ENCODE data around the gene RND1. TPM values are rescaled to one million over a fixed set of nuclear protein-coding genes. Genes with fewer than 3 reads are reported as not detected.

The RND1 gene
- total and polyA plus RNA-seq, 2 of the 13 experiments (the other 11 are each of a cell fraction or from before 2014, with no cell fraction given), result 1.8 to 1.9 TPM

DNA sequence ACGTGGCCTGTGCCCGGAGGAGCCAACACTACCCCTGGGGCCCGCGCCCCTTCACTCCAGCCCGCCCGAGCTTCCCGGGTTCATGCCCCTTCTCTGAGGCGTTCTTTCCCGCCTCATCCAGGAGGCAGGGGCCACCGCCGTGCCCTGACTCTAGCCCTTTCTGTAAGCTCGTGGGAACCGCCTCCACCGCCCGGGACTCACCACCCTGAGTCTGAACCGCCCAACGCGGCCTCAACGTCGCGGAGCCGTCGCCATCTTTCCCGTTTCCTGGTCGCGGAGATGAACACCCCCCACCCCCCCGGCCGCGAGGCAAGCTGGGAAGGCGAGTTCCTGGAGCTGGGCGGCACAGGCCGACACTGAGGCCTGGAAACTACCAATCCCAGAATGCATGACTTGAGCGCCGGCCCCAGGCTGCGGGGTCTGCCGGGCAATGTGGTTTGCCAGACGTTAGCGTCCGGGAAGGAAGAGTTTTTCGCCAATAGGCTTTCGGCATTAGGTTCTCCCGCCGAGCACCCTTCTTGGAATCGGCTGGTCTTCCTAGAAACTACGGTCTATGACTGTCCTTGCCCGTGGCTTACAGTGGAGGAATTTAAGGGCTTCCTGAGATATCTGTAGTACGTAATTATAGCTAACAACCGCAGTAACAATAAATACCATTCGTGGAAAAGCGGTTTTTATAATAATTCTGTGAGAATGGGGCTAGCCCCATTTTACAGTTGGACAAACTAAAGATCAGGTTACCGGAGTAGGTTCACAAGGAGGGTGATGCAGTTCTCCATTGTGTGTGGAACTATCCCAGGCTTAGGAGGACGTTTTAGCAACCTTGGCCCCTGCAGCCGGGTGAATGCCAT is 13.6 kb downstream of the RND1 start, which contains the start of gene DDX23 (continued):
- TF ChIP-seq ZNF772 (CRISPR knock-in tag; IDR thresholded peaks at IDR 0.05) (no peak), ATF1 (CRISPR knock-in tag; IDR thresholded peaks at IDR 0.05) (peak; percentile 91), ZSCAN30 (CRISPR knock-in tag; IDR thresholded peaks at IDR 0.05) (no peak), TCF12 (IDR thresholded peaks at IDR 0.05) (no peak), TCF12 (CRISPR knock-in tag; IDR thresholded peaks at IDR 0.05) (no peak), NONO (IDR thresholded peaks at IDR 0.05) (no peak), NONO (CRISPR knock-in tag; conservative IDR thresholded peaks at IDR 0.05) (peak; percentile 87), ZFP82 (CRISPR knock-in tag; IDR thresholded peaks at IDR 0.05; ENCODE audit: borderline replicate concordance) (peak; percentile 72; the same call in 1 of the 2 replicates), PHF5A (CRISPR knock-in tag; IDR thresholded peaks at IDR 0.05; ENCODE audit: low read depth, unreplicated experiment) (no peak), BCL3 (CRISPR knock-in tag; IDR thresholded peaks at IDR 0.05) (no peak), ZNF33B (CRISPR knock-in tag; IDR thresholded peaks at IDR 0.05) (peak; percentile 77; the same call in 1 of the 2 replicates), ATRX (CRISPR knock-in tag; IDR thresholded peaks at IDR 0.05; ENCODE audit: borderline replicate concordance) (no peak), SATB2 (CRISPR knock-in tag; IDR thresholded peaks at IDR 0.05) (no peak), ZNF841 (CRISPR knock-in tag; IDR thresholded peaks at IDR 0.05; ENCODE audit: borderline replicate concordance) (no peak), HNRNPUL1 (IDR thresholded peaks at IDR 0.05; ENCODE audit: low read depth, low read length) (no peak)
- TF ChIP-seq, protein P1, sequence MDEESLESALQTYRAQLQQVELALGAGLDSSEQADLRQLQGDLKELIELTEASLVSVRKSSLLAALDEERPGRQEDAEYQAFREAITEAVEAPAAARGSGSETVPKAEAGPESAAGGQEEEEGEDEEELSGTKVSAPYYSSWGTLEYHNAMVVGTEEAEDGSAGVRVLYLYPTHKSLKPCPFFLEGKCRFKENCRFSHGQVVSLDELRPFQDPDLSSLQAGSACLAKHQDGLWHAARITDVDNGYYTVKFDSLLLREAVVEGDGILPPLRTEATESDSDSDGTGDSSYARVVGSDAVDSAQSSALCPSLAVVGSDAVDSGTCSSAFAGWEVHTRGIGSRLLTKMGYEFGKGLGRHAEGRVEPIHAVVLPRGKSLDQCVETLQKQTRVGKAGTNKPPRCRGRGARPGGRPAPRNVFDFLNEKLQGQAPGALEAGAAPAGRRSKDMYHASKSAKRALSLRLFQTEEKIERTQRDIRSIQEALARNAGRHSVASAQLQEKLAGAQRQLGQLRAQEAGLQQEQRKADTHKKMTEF (CRISPR knock-in tag; IDR thresholded peaks at IDR 0.05), result peak; percentile 74; the same call in 1 of the 2 replicates
- TF ChIP-seq, protein P2, sequence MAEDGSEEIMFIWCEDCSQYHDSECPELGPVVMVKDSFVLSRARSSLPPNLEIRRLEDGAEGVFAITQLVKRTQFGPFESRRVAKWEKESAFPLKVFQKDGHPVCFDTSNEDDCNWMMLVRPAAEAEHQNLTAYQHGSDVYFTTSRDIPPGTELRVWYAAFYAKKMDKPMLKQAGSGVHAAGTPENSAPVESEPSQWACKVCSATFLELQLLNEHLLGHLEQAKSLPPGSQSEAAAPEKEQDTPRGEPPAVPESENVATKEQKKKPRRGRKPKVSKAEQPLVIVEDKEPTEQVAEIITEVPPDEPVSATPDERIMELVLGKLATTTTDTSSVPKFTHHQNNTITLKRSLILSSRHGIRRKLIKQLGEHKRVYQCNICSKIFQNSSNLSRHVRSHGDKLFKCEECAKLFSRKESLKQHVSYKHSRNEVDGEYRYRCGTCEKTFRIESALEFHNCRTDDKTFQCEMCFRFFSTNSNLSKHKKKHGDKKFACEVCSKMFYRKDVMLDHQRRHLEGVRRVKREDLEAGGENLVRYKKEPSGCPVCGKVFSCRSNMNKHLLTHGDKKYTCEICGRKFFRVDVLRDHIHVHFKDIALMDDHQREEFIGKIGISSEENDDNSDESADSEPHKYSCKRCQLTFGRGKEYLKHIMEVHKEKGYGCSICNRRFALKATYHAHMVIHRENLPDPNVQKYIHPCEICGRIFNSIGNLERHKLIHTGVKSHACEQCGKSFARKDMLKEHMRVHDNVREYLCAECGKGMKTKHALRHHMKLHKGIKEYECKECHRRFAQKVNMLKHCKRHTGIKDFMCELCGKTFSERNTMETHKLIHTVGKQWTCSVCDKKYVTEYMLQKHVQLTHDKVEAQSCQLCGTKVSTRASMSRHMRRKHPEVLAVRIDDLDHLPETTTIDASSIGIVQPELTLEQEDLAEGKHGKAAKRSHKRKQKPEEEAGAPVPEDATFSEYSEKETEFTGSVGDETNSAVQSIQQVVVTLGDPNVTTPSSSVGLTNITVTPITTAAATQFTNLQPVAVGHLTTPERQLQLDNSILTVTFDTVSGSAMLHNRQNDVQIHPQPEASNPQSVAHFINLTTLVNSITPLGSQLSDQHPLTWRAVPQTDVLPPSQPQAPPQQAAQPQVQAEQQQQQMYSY (CRISPR knock-in tag; IDR thresholded peaks at IDR 0.05), result peak; percentile 60; the same call in 1 of the 2 replicates
- TF ChIP-seq, protein P3, sequence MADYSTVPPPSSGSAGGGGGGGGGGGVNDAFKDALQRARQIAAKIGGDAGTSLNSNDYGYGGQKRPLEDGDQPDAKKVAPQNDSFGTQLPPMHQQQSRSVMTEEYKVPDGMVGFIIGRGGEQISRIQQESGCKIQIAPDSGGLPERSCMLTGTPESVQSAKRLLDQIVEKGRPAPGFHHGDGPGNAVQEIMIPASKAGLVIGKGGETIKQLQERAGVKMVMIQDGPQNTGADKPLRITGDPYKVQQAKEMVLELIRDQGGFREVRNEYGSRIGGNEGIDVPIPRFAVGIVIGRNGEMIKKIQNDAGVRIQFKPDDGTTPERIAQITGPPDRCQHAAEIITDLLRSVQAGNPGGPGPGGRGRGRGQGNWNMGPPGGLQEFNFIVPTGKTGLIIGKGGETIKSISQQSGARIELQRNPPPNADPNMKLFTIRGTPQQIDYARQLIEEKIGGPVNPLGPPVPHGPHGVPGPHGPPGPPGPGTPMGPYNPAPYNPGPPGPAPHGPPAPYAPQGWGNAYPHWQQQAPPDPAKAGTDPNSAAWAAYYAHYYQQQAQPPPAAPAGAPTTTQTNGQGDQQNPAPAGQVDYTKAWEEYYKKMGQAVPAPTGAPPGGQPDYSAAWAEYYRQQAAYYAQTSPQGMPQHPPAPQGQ (CRISPR knock-in tag; IDR thresholded peaks at IDR 0.05; ENCODE audit: borderline replicate concordance), result no peak
- TF ChIP-seq, protein P4, sequence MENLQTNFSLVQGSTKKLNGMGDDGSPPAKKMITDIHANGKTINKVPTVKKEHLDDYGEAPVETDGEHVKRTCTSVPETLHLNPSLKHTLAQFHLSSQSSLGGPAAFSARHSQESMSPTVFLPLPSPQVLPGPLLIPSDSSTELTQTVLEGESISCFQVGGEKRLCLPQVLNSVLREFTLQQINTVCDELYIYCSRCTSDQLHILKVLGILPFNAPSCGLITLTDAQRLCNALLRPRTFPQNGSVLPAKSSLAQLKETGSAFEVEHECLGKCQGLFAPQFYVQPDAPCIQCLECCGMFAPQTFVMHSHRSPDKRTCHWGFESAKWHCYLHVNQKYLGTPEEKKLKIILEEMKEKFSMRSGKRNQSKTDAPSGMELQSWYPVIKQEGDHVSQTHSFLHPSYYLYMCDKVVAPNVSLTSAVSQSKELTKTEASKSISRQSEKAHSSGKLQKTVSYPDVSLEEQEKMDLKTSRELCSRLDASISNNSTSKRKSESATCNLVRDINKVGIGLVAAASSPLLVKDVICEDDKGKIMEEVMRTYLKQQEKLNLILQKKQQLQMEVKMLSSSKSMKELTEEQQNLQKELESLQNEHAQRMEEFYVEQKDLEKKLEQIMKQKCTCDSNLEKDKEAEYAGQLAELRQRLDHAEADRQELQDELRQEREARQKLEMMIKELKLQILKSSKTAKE (CRISPR knock-in tag; IDR thresholded peaks at IDR 0.05; ENCODE audit: borderline replicate concordance), result no peak

Data from HepG2 (cell line).